Activated T-cell treated with anti-CD3 and anti-CD28 coated beads, Interleukin-2, amount 50 U/mL, for 72 hours (primary cell): ENCODE measurements around the gene AXIN2. TPM values are rescaled to one million over a fixed set of nuclear protein-coding genes. Genes with fewer than 3 reads are reported as not detected.

Experiments used
- ATAC-seq, 2 donors: fragments of 150-1000 bp; cut with Tn5 transposase; replicated peaks in 1 of 2; 2 replicates each; pipeline ENCODE4 v1.10.0; 2021; ENCODE audit warnings: moderate library complexity in 2 of 2, mild to moderate bottlenecking in 1 of 2
- DNase-seq, 2 donors: peaks; one replicate each; pipeline ENCODE4 v3.0.0; 2021 to 2022; ENCODE audit warnings: mixed read lengths in 1 of 2
- H3K27ac Mint-ChIP-seq: one replicate; pipeline ENCODE4 v1.8.0; 2022; ENCODE audit warnings: mild to moderate bottlenecking, moderate library complexity, mixed read lengths
- H3K27me3 Mint-ChIP-seq: one replicate; pipeline ENCODE4 v1.8.0; 2022; ENCODE audit warnings: low read depth, mixed read lengths
- H3K36me3 Mint-ChIP-seq, 2 donors: one replicate each; pipeline ENCODE4 v1.8.0; 2022; ENCODE audit warnings: mixed read lengths in 2 of 2, mild to moderate bottlenecking in 1 of 2; ENCODE audit not compliant: insufficient read depth in 2 of 2
- H3K4me1 Mint-ChIP-seq: one replicate; pipeline ENCODE4 v1.8.0; 2022; ENCODE audit warnings: low read depth, mixed read lengths
- H3K4me3 Mint-ChIP-seq, 2 donors: one replicate each; pipeline ENCODE4 v1.8.0; 2022; ENCODE audit warnings: mild to moderate bottlenecking in 2 of 2, mixed read lengths in 2 of 2, moderate library complexity in 2 of 2
- H3K9me3 Mint-ChIP-seq, 2 donors: one replicate each; pipeline ENCODE4 v1.8.0; 2022; ENCODE audit warnings: mixed read lengths in 2 of 2
- total RNA-seq, 2 donors: library from RNA; stranded (reverse); gene quantifications; one replicate each; pipeline ENCODE4 v1.2.3, GENCODE V29; 2022

The AXIN2 gene
- total RNA-seq, 2 donors from 2014 or later: 5.9 to 6.9 TPM

GRCh38 chr17:65556910-65557348, 4.5 kb downstream of the AXIN2 start:
- Mint-ChIP-seq H3K4me3 (no peak overlapping the region), H3K4me1 (peaks cover 3% of the 10 kb centered on the region), H3K27me3 (peaks cover 7% of the 10 kb centered on the region), H3K27ac (no peak overlapping the region), H3K36me3 (peaks cover 2% of the 10 kb centered on the region in 2 donors), H3K9me3 (peaks cover 0 to 1% of the 10 kb centered on the region in 2 donors)
- DNase-seq (no peak), ATAC-seq (no peak)

GRCh38 chr17:65556014-65556909, 5.2 kb downstream of the AXIN2 start:
- no peak overlapping the region for H3K4me3 Mint-ChIP-seq
- peaks cover 7% of the 10 kb centered on the region for H3K27me3 Mint-ChIP-seq
- peaks cover 0 to 1% of the 10 kb centered on the region in 2 donors for H3K9me3 Mint-ChIP-seq
- peak; percentile 91 to 92 for DNase-seq
- H3K27ac Mint-ChIP-seq: no peak overlapping the region
- ATAC-seq: peak; percentile 52 to 56
- peaks cover under 1% of the 10 kb centered on the region for H3K4me1 Mint-ChIP-seq
- H3K36me3 Mint-ChIP-seq: peaks cover 2% of the 10 kb centered on the region in 2 donors

- ATAC-seq (no peak), DNase-seq (no peak)
- peaks cover 13% of the 10 kb centered on the region for H3K4me1 Mint-ChIP-seq
- H3K27ac Mint-ChIP-seq: no peak overlapping the region
- peaks cover 7% of the 10 kb centered on the region for H3K27me3 Mint-ChIP-seq
- peaks cover 2 to 5% of the 10 kb centered on the region in 2 donors for H3K36me3 Mint-ChIP-seq
- H3K9me3 Mint-ChIP-seq: peaks cover 0 to 1% of the 10 kb centered on the region in 2 donors
- H3K4me3 Mint-ChIP-seq: peak overlapping the region; percentile 65
Measured at GRCh38 chr17:65554553-65555223, 6.8 kb downstream of the AXIN2 start.

GRCh38 chr17:65553646-65554552, 7.5 kb downstream of the AXIN2 start:
- peaks cover 21% of the 10 kb centered on the region for H3K4me1 Mint-ChIP-seq
- H3K27me3 Mint-ChIP-seq: no peaks in the 10 kb centered on the region
- ATAC-seq (peak; percentile 58 to 61), DNase-seq (peak in 1 of 2 donors; percentile 38)
- peaks cover 2 to 8% of the 10 kb centered on the region in 2 donors for H3K36me3 Mint-ChIP-seq
- peaks cover 0 to 1% of the 10 kb centered on the region in 2 donors for H3K9me3 Mint-ChIP-seq
- peak overlapping the region; percentile 65 to 79 for H3K4me3 Mint-ChIP-seq
- peak overlapping the region; percentile 49 for H3K27ac Mint-ChIP-seq

GRCh38 chr17:65553009-65553645, 8.3 kb downstream of the AXIN2 start:
- H3K27ac Mint-ChIP-seq: peak overlapping the region; percentile 55
- ATAC-seq (peak; percentile 42 to 51), DNase-seq (no peak)
- peak overlapping the region; percentile 62 to 79 for H3K4me3 Mint-ChIP-seq
- H3K4me1 Mint-ChIP-seq: peaks cover 24% of the 10 kb centered on the region
- H3K36me3 Mint-ChIP-seq: peaks cover 2 to 8% of the 10 kb centered on the region in 2 donors
- H3K9me3 Mint-ChIP-seq: peaks cover 0 to 1% of the 10 kb centered on the region in 2 donors
- H3K27me3 Mint-ChIP-seq: no peaks in the 10 kb centered on the region

- H3K9me3 Mint-ChIP-seq: peaks cover 0 to 1% of the 10 kb centered on the region in 2 donors
- peaks cover 2 to 10% of the 10 kb centered on the region in 2 donors for H3K36me3 Mint-ChIP-seq
- DNase-seq (no peak), ATAC-seq (no peak)
- H3K4me1 Mint-ChIP-seq: peaks cover 30% of the 10 kb centered on the region
- no peak overlapping the region for H3K4me3 Mint-ChIP-seq
- H3K27me3 Mint-ChIP-seq: no peaks in the 10 kb centered on the region
- no peak overlapping the region for H3K27ac Mint-ChIP-seq
Measured at GRCh38 chr17:65552214-65552613, 9.2 kb downstream of the AXIN2 start.

- H3K9me3 Mint-ChIP-seq: peaks cover 0 to 1% of the 10 kb centered on the region in 2 donors
- no peak overlapping the region for H3K4me3 Mint-ChIP-seq
- no peaks in the 10 kb centered on the region for H3K27me3 Mint-ChIP-seq
- ATAC-seq (no peak), DNase-seq (no peak)
- peaks cover 38% of the 10 kb centered on the region for H3K4me1 Mint-ChIP-seq
- no peak overlapping the region for H3K27ac Mint-ChIP-seq
- peaks cover 2 to 10% of the 10 kb centered on the region in 2 donors for H3K36me3 Mint-ChIP-seq
Measured at GRCh38 chr17:65551267-65552040, 10.0 kb downstream of the AXIN2 start.

- peaks cover 2 to 10% of the 10 kb centered on the region in 2 donors for H3K36me3 Mint-ChIP-seq
- no peak overlapping the region for H3K4me3 Mint-ChIP-seq
- H3K4me1 Mint-ChIP-seq: peaks cover 41% of the 10 kb centered on the region
- no peak for ATAC-seq
- H3K9me3 Mint-ChIP-seq: peaks cover 0 to 1% of the 10 kb centered on the region in 2 donors
- no peaks in the 10 kb centered on the region for H3K27me3 Mint-ChIP-seq
- no peak for DNase-seq
- H3K27ac Mint-ChIP-seq: peak overlapping the region; percentile 16
Measured at GRCh38 chr17:65550758-65551157, 10.7 kb downstream of the AXIN2 start.

- Mint-ChIP-seq H3K9me3 (peaks cover 0 to 1% of the 10 kb centered on the region in 2 donors), H3K36me3 (peaks cover 2 to 10% of the 10 kb centered on the region in 2 donors), H3K4me1 (peaks cover 41% of the 10 kb centered on the region)
Measured at GRCh38 chr17:65550075-65550662, 11.3 kb downstream of the AXIN2 start.

GRCh38 chr17:65548269-65548969, 13.0 kb downstream of the AXIN2 start:
- ATAC-seq (no peak), DNase-seq (no peak)
- Mint-ChIP-seq H3K4me3 (no peak overlapping the region), H3K4me1 (peaks cover 41% of the 10 kb centered on the region), H3K9me3 (peaks cover 0 to 1% of the 10 kb centered on the region in 2 donors), H3K36me3 (peaks cover 2 to 10% of the 10 kb centered on the region in 2 donors), H3K27me3 (no peaks in the 10 kb centered on the region), H3K27ac (no peak overlapping the region)

More at GRCh38 chr17:65550075-65550662, 11.3 kb downstream of the AXIN2 start:
- H3K27ac Mint-ChIP-seq: no peak overlapping the region
- H3K4me3 Mint-ChIP-seq: no peak overlapping the region
- no peaks in the 10 kb centered on the region for H3K27me3 Mint-ChIP-seq
- ATAC-seq (no peak), DNase-seq (no peak)

GRCh38 chr17:65547253-65547670, 14.2 kb downstream of the AXIN2 start:
- H3K36me3 Mint-ChIP-seq: peaks cover 0 to 7% of the 10 kb centered on the region in 2 donors
- peaks cover 41% of the 10 kb centered on the region for H3K4me1 Mint-ChIP-seq
- H3K27ac Mint-ChIP-seq: no peak overlapping the region
- H3K27me3 Mint-ChIP-seq: no peaks in the 10 kb centered on the region
- no peaks in the 10 kb centered on the region for H3K9me3 Mint-ChIP-seq
- no peak overlapping the region for H3K4me3 Mint-ChIP-seq
- ATAC-seq (no peak), DNase-seq (no peak)
